ENCODE results near the gene R3HDM2. TPM values are rescaled to one million over a fixed set of nuclear protein-coding genes. Genes with fewer than 3 reads are reported as not detected.

The R3HDM2 gene
- polyA plus RNA-seq, 1 experiment: 20.0 TPM

- H3K4me3 ChIP-seq (ENCODE audit: low read depth, low read length): peak overlapping the region; percentile 88
- no peak overlapping the region for H3K27ac ChIP-seq (ENCODE audit: low read depth, low read length)
- ChIA-PET POLR2A (no interaction called here), CTCF (interaction anchor here (1.3 kb wide), 1 partner anchor 8 kb away, joined by 4 read pairs; no protein-coding TSS in a partner anchor)
- no peaks in the 10 kb centered on the region for H3K27me3 ChIP-seq (ENCODE audit: control insufficient read depth, insufficient read depth, low read length)
- no peak for TF ChIP-seq CTCF (IDR thresholded peaks at IDR 0.05; ENCODE audit: low read depth, low read length)
- no peaks in the 10 kb centered on the region for H3K9me3 ChIP-seq (ENCODE audit: control insufficient read depth, insufficient read depth, low read length)
- DNase-seq (ENCODE audit: low read depth, low spot score): no peak
Measured at GRCh38 chr12:57460468-57460784, 29.6 kb upstream of the R3HDM2 start.

DNA sequence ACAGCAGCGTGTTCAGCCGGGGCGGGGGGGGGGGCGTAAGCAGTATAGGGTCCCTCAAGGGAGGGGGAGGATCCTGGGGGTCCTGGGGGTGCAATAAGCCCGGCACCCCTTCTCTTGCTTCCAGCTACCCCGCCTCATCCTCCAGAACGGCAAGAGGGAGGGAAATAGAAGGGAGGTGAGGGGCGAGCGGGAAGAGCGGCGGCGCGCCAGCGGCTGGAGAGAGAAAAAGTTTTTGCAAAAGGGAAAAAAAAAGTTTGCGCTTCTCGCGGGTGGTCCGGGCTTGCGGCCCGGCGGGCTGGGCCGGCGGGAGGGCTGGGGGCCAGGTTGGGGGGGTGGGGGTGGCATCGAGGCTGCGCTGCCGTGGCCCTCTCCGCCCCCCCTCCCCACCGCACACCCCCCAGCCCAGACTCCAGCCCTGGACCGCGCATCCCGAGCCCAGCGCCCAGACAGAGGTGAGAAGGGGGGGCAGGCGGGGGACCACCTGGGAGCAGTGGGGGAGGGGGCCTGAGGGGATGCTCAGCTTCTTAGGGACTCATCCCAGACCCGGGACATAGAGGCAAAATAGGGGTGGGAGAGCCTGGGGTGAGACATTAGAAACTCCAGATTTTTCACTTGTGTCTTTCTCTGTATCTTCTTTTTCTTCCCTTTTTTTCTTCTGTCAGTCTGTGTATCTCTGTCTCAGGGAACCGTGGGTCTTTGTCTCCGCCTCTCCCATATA is 29.1 kb upstream of the R3HDM2 start, which contains the start of gene GLI1:
GLI1 (plus strand) TSS at position 36 of the 718 bp plus-strand sequence. CDS start 3,907 bp downstream, outside the sequence.
- no peak for TF ChIP-seq CTCF (IDR thresholded peaks at IDR 0.05; ENCODE audit: low read depth, low read length)
- DNase-seq (ENCODE audit: low read depth, low spot score): no peak
- CTCF ChIA-PET: interaction anchor here (1.1 to 2.4 kb wide), 30 partner anchors 7 to 246 kb away, joined by 3 to 37 read pairs (median 6); partner anchors contain the start of genes ARHGAP9 and SHMT2
- Histone ChIP-seq H3K27ac (ENCODE audit: low read depth, low read length) (peak within 1 kb of the TSS; percentile 80), H3K4me3 (ENCODE audit: low read depth, low read length) (peak within 1 kb of the TSS; percentile 88), H3K27me3 (ENCODE audit: control insufficient read depth, insufficient read depth, low read length) (no peaks in the 10 kb centered on the region), H3K9me3 (ENCODE audit: control insufficient read depth, insufficient read depth, low read length) (no peaks in the 10 kb centered on the region)
- POLR2A ChIA-PET: no interaction called here

GRCh38 chr12:57459055-57459749 is 28.4 kb upstream of the R3HDM2 start:
- ChIA-PET POLR2A (interaction anchor here (0.6 to 0.8 kb wide), 4 partner anchors 38 to 169 kb away, joined by 3 to 10 read pairs (median 4); partner anchors contain the start of gene DDIT3), CTCF (interaction anchor here (0.5 to 2.4 kb wide), 64 partner anchors 9 to 441 kb away, joined by 3 to 37 read pairs (median 5); partner anchors contain the start of genes ARHGAP9, DDIT3, OS9 and SHMT2)

GRCh38 chr12:57458665-57459054 is 27.8 kb upstream of the R3HDM2 start:
- POLR2A ChIA-PET: interaction anchor here (0.6 to 0.8 kb wide), 4 partner anchors 37 to 169 kb away, joined by 3 to 10 read pairs (median 4); partner anchors contain the start of gene DDIT3
- no peaks in the 10 kb centered on the region for H3K9me3 ChIP-seq (ENCODE audit: control insufficient read depth, insufficient read depth, low read length)
- H3K4me3 ChIP-seq (ENCODE audit: low read depth, low read length): peak overlapping the region; percentile 48
- DNase-seq (ENCODE audit: low read depth, low spot score): no peak
- no peak for TF ChIP-seq CTCF (IDR thresholded peaks at IDR 0.05; ENCODE audit: low read depth, low read length)
- CTCF ChIA-PET: interaction anchor here (0.5 to 2.4 kb wide), 64 partner anchors 8 to 441 kb away, joined by 3 to 37 read pairs (median 5); partner anchors contain the start of genes ARHGAP9, DDIT3, OS9 and SHMT2
- H3K27me3 ChIP-seq (ENCODE audit: control insufficient read depth, insufficient read depth, low read length): no peaks in the 10 kb centered on the region
- H3K27ac ChIP-seq (ENCODE audit: low read depth, low read length): peak overlapping the region; percentile 80

More at GRCh38 chr12:57459055-57459749, 28.4 kb upstream of the R3HDM2 start:
- peak overlapping the region; percentile 88 for H3K4me3 ChIP-seq (ENCODE audit: low read depth, low read length)
- peak overlapping the region; percentile 80 for H3K27ac ChIP-seq (ENCODE audit: low read depth, low read length)
- TF ChIP-seq CTCF (IDR thresholded peaks at IDR 0.05; ENCODE audit: low read depth, low read length): peak; percentile 87
- DNase-seq (ENCODE audit: low read depth, low spot score): peak; percentile 94
- no peaks in the 10 kb centered on the region for H3K27me3 ChIP-seq (ENCODE audit: control insufficient read depth, insufficient read depth, low read length)
- H3K9me3 ChIP-seq (ENCODE audit: control insufficient read depth, insufficient read depth, low read length): no peaks in the 10 kb centered on the region
